ENCODE data around the gene GNAO1.

GNAO1 gene

GRCh38 chr16:56302506-56302905 is 111.2 kb downstream of the GNAO1 start:
- POLR2A ChIA-PET = no interaction called here
- CTCF ChIA-PET = interaction anchor here (0.6 to 3.1 kb wide), 4 partner anchors 9 to 25 kb away, joined by 3 to 17 read pairs (median 4); no protein-coding TSS in a partner anchor
- no peaks in the 10 kb centered on the region for H3K36me3 ChIP-seq (ENCODE audit: control insufficient read depth in 2 of 2, insufficient read depth in 1 of 2, low read length in 2 of 2)
- no peak overlapping the region for H3K27ac ChIP-seq (ENCODE audit: extremely low read depth, low read depth, low read length)
- no peak for TF ChIP-seq KLF7 (tag by site-specific recombination; IDR thresholded peaks at IDR 0.05; ENCODE audit: borderline replicate concordance)
- TF ChIP-seq ZNF175 (tag by site-specific recombination; IDR thresholded peaks at IDR 0.05) = no peak
- TF ChIP-seq ZNF311 (tag by site-specific recombination; IDR thresholded peaks at IDR 0.05; ENCODE audit: borderline replicate concordance) = no peak
- no peak for TF ChIP-seq ZNF571 (tag by site-specific recombination; IDR thresholded peaks at IDR 0.05)
- TF ChIP-seq ZSCAN18 (tag by site-specific recombination; IDR thresholded peaks at IDR 0.05) = no peak
- no peaks in the 10 kb centered on the region for H3K9me3 ChIP-seq (ENCODE audit: control insufficient read depth, insufficient read depth, low read depth, low read length)
- no peak overlapping the region for H3K4me3 ChIP-seq (ENCODE audit: low read depth, low read length)
- H3K4me1 ChIP-seq (ENCODE audit: control insufficient read depth, insufficient read depth, low read length) = no peaks in the 10 kb centered on the region

GRCh38 chr16:56303066-56303715 is 111.9 kb downstream of the GNAO1 start:
- Histone ChIP-seq H3K27ac (ENCODE audit: extremely low read depth, low read depth, low read length) (no peak overlapping the region), H3K9me3 (ENCODE audit: control insufficient read depth, insufficient read depth, low read depth, low read length) (no peaks in the 10 kb centered on the region), H3K4me1 (ENCODE audit: control insufficient read depth, insufficient read depth, low read length) (no peaks in the 10 kb centered on the region), H3K4me3 (ENCODE audit: low read depth, low read length) (no peak overlapping the region), H3K36me3 (ENCODE audit: control insufficient read depth in 2 of 2, insufficient read depth in 1 of 2, low read length in 2 of 2) (no peaks in the 10 kb centered on the region)
- TF ChIP-seq ZNF585B (tag by site-specific recombination; IDR thresholded peaks at IDR 0.05) (no peak), ZNF660 (tag by site-specific recombination; IDR thresholded peaks at IDR 0.05) (no peak), ZNF513 (tag by site-specific recombination; IDR thresholded peaks at IDR 0.05) (no peak), ZNF175 (tag by site-specific recombination; IDR thresholded peaks at IDR 0.05) (no peak), ZNF561 (tag by site-specific recombination; IDR thresholded peaks at IDR 0.05; ENCODE audit: borderline replicate concordance) (no peak), ZNF664 (tag by site-specific recombination; IDR thresholded peaks at IDR 0.05) (no peak), ZNF654 (tag by site-specific recombination; IDR thresholded peaks at IDR 0.05; ENCODE audit: low read depth) (no peak), ZNF658 (tag by site-specific recombination; IDR thresholded peaks at IDR 0.05) (no peak), GLI2 (tag by site-specific recombination; IDR thresholded peaks at IDR 0.05; ENCODE audit: borderline replicate concordance, low read depth) (no peak), ZNF138 (tag by site-specific recombination; IDR thresholded peaks at IDR 0.05; ENCODE audit: borderline replicate concordance) (no peak), HIC1 (tag by site-specific recombination; IDR thresholded peaks at IDR 0.05) (no peak), HOXA7 (CRISPR knock-in tag; IDR thresholded peaks at IDR 0.05; ENCODE audit: borderline replicate concordance) (no peak), PATZ1 (tag by site-specific recombination; IDR thresholded peaks at IDR 0.05) (no peak), MEIS1 (CRISPR knock-in tag; IDR thresholded peaks at IDR 0.05; ENCODE audit: borderline replicate concordance) (no peak), IKZF3 (tag by site-specific recombination; IDR thresholded peaks at IDR 0.05) (no peak), REPIN1 (tag by site-specific recombination; IDR thresholded peaks at IDR 0.05; ENCODE audit: low read depth) (no peak), ZNF558 (tag by site-specific recombination; IDR thresholded peaks at IDR 0.05) (no peak), ZNF488 (tag by site-specific recombination; IDR thresholded peaks at IDR 0.05) (no peak), CTCF (tag by site-specific recombination; IDR thresholded peaks at IDR 0.05) (no peak)
- POLR2A ChIA-PET = no interaction called here
- CTCF ChIA-PET = interaction anchor here (0.6 to 3.1 kb wide), 3 partner anchors 9 to 26 kb away, joined by 3 to 17 read pairs (median 3); no protein-coding TSS in a partner anchor

Measured in HEK293 (cell line).